Lower leg skin (tissue), 3 donors: Measurements from ENCODE around the gene ERC1.

Source experiments
- CTCF ChIP-seq, 3 donors: fragments of 450-650 bp; IDR thresholded peaks; one replicate each; pipeline ENCODE4 v1.5.1; 2016; ENCODE audit warnings: antibody characterized with exemption in 3 of 3, mild to moderate bottlenecking in 3 of 3, moderate library complexity in 2 of 3
- POLR2A ChIP-seq, 2 donors: fragments of 450-650 bp; IDR thresholded peaks; one replicate each; pipeline ENCODE4 v1.6.1; 2016 to 2017; ENCODE audit warnings: antibody characterized with exemption in 2 of 2, mild to moderate bottlenecking in 1 of 2, moderate library complexity in 1 of 2

- TF ChIP-seq POLR2A (IDR thresholded peaks at IDR 0.05), result no peak
- no peak for TF ChIP-seq CTCF (IDR thresholded peaks at IDR 0.05)
Measured at GRCh38 chr12:1422604-1423315, 431.7 kb downstream of the ERC1 start.
